ENCODE measurements around the gene PHYHIPL. TPM values are rescaled to one million over a fixed set of nuclear protein-coding genes. Genes with fewer than 3 reads are reported as not detected.

Gene PHYHIPL
- total and polyA plus RNA-seq, 5 experiments from 2014 or later: not detected

DNA sequence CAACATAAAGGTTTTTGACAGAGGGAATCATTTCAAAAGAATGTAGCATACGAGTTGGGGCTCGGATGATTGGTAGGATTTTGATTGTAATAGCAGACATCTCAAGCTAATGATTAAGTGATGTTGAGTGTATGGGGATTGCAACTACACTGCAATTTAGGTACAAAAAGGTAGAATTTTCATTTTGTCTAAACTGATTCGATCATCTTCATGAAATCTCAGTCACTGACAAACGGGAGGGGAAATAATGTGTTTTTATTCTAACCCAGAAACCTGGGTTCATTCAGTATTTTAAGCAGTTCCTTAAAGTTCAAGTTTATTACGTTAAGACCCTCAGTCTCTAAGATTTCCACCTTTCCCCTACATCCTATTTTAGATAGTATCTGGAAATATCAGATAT is 3.9 kb upstream of the PHYHIPL start:
- ATAC-seq (no peak), DNase-seq (no peak)
- Mint-ChIP-seq H3K36me3 (peaks cover 0 to 4% (median 0%) of the 10 kb centered on the region in 3 donors), H3K27ac (no peak overlapping the region), H3K4me3 (no peak overlapping the region), H3K9me3 (peaks cover 0 to 23% (median 10%) of the 10 kb centered on the region in 9 donors), H3K27me3 (peaks cover 16 to 28% (median 18%) of the 10 kb centered on the region in 5 donors), H3K4me1 (peaks cover 0 to 6% (median 2%) of the 10 kb centered on the region in 4 donors)
- POLR2A ChIA-PET: no interaction called here

DNA sequence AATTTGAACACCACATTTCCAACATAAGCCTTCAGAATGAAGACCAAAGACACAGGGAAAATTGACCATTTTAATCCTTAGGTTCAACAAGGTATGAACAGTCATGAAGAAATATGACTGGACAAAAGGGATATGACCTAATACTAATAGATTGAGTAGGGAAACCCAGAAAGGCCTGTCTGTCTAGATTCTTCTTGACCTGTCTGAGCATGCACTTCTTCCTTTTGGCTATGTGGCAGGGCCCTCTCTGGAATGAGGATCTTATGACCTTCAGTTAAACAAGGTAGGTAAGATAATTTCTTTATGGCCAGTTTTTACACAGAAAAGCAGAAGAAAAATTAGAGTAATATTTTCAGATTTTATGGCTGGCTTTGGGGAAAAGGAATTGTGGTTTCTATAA is 3.0 kb upstream of the PHYHIPL start:
- Mint-ChIP-seq H3K27ac (no peak overlapping the region), H3K4me3 (no peak overlapping the region), H3K9me3 (peaks cover 0 to 20% (median 8%) of the 10 kb centered on the region in 9 donors), H3K36me3 (peaks cover 0 to 7% (median 0%) of the 10 kb centered on the region in 3 donors), H3K27me3 (peaks cover 17 to 31% (median 20%) of the 10 kb centered on the region in 5 donors), H3K4me1 (peaks cover 0 to 6% (median 2%) of the 10 kb centered on the region in 4 donors)
- ATAC-seq (no peak), DNase-seq (no peak)
- POLR2A ChIA-PET: no interaction called here

DNA sequence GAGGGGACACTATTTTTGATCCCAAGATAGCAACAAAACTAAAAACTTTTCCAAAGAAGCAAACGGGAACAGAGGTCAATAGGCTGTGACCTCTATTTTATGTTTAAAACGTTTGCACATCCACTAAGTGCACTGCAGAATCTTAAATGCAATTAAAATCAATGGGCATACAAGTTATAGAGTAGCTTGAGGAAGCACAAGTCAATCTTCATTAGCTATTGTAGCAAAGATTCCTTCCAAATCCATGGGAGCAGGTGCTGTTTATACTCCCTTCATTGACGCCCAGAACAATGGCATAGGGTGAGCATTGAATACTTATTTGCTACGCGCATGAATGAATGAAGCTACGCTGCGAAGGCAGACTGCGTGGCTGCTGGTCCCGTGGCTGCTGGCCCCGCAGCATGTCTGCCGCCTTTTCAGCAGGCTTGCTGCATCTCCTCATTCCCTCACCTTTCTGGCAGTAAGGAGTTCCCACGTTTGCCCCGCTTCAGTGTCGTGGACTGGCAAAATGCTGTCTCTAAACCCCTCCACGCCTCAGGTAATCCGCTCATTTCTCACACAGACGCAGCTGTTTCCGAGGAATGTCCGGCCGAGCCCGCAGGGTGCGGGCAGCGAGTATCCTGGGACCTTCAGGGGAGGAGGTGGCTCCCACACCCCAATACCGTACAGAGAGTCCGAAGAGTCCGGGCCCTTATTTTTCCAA is 754 bp upstream of the PHYHIPL start:
- Mint-ChIP-seq H3K36me3 (peaks cover 0 to 7% (median 0%) of the 10 kb centered on the region in 3 donors), H3K4me1 (peaks cover 0 to 6% (median 2%) of the 10 kb centered on the region in 4 donors), H3K27me3 (peaks cover 17 to 31% (median 20%) of the 10 kb centered on the region in 5 donors), H3K27ac (no peak overlapping the region), H3K9me3 (peaks cover 0 to 10% (median 5%) of the 10 kb centered on the region in 9 donors), H3K4me3 (no peak overlapping the region)
- DNase-seq (no peak), ATAC-seq (no peak)
- POLR2A ChIA-PET: no interaction called here

DNA sequence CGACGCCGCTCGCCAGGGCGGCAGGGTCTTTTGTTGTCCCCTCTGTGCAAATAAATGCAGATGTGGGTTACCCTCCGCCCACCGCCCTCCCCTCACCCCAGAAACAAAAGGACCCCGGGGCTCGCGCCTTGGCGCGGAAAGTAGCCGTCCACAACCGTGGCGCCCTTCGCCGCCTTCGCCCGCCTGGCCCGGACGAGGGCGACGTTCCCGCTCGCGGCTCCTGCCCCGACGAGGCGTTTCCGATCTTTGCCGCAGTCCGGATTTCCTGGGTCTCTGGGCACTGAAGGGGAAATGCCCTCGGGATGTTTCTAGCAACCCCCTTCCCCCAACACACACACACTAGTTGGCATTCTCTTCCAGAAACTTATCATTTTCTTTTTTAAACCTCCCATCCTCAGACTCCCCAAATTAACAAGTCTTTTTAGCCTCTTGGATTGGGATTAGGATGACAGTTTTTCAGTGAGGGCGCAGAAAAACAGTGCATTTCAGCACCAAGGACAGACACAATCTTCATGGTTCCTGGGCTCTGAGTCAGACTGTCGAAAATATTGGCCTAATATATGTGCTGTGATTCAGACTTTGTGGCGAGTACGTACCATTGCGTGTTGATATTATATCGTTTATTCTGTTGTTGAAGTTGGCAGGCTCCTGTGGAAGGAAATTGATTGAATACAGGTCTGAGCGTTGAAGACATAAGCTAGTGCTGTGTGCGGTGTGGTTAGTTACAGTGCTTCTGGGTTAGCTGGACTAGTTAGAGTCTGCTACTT is 771 bp downstream of the PHYHIPL start:
- POLR2A ChIA-PET: no interaction called here
- H3K4me1 Mint-ChIP-seq: peaks cover 0 to 6% (median 2%) of the 10 kb centered on the region in 4 donors
- H3K27me3 Mint-ChIP-seq: peaks cover 17 to 31% (median 20%) of the 10 kb centered on the region in 5 donors
- peaks cover 0 to 10% (median 5%) of the 10 kb centered on the region in 9 donors for H3K9me3 Mint-ChIP-seq
- ATAC-seq: no peak
- no peak overlapping the region for H3K27ac Mint-ChIP-seq
- no peak overlapping the region for H3K4me3 Mint-ChIP-seq
- DNase-seq: no peak
- peaks cover 0 to 7% (median 0%) of the 10 kb centered on the region in 3 donors for H3K36me3 Mint-ChIP-seq

- H3K4me3 Mint-ChIP-seq: no peak overlapping the region
- ATAC-seq (no peak), DNase-seq (no peak)
- H3K4me1 Mint-ChIP-seq: peaks cover 0 to 6% (median 2%) of the 10 kb centered on the region in 4 donors
- peaks cover 0 to 10% (median 5%) of the 10 kb centered on the region in 9 donors for H3K9me3 Mint-ChIP-seq
- peaks cover 17 to 31% (median 20%) of the 10 kb centered on the region in 5 donors for H3K27me3 Mint-ChIP-seq
- peaks cover 0 to 7% (median 0%) of the 10 kb centered on the region in 3 donors for H3K36me3 Mint-ChIP-seq
- no peak overlapping the region for H3K27ac Mint-ChIP-seq
- POLR2A ChIA-PET: no interaction called here
Measured at GRCh38 chr10:59177836-59178235, 1.4 kb downstream of the PHYHIPL start.

DNA sequence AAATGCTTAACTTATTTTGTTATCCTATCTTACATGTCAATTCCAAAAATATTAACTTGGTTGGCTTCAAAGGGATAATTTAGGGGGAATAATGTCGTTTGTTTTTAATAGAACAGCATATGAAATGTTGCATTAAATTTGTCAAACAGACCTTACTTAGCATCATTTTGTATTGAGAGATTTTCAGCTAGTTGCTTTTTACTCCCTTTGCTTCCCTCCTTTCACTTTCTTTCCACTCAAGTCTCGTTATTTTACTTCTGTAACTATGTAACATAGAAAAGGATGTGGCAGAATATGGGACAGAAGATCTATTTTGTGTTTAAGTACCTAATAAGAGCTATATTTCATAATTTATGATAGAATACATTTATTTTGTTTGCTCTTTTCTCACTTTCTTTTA is 2.6 kb downstream of the PHYHIPL start:
- no peak for DNase-seq
- H3K27ac Mint-ChIP-seq: no peak overlapping the region
- no peak overlapping the region for H3K4me3 Mint-ChIP-seq
- no peak for ATAC-seq
- POLR2A ChIA-PET: no interaction called here
- H3K36me3 Mint-ChIP-seq: peaks cover 0 to 7% (median 0%) of the 10 kb centered on the region in 3 donors
- peaks cover 0 to 10% (median 4%) of the 10 kb centered on the region in 9 donors for H3K9me3 Mint-ChIP-seq
- peaks cover 12 to 30% (median 18%) of the 10 kb centered on the region in 5 donors for H3K27me3 Mint-ChIP-seq
- H3K4me1 Mint-ChIP-seq: peaks cover 0 to 6% (median 2%) of the 10 kb centered on the region in 4 donors

DNA sequence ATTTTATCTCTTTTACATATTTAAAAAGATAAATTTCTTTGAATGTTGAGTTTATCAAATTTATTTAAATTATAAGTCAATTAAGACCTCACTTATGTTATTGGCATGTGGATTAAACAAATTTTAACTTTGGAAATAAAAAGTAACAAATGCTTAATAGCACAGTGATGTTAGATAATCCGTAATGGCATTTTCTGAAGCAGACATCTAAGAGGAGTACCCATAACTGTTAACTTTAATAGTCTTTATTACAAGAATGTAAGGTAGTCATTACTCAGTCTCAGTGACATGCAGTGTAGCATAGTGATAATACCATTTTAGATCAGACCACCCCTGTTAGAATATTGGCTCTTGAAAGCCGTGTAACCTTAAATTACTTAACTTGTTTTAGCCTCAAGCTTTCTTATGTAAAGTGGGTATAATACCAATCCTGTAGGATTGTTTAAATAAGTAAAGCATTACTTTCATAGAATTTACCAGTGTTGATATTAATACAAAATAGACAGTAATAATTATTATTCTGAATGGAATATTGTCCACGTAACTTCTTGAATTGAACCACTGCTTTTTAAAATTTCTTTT is 4.3 kb downstream of the PHYHIPL start:
- H3K36me3 Mint-ChIP-seq: peaks cover 0 to 7% (median 0%) of the 10 kb centered on the region in 3 donors
- POLR2A ChIA-PET: no interaction called here
- peaks cover 8 to 17% (median 12%) of the 10 kb centered on the region in 5 donors for H3K27me3 Mint-ChIP-seq
- no peak overlapping the region for H3K27ac Mint-ChIP-seq
- DNase-seq (no peak), ATAC-seq (no peak)
- H3K4me1 Mint-ChIP-seq: peaks cover 0 to 6% (median 2%) of the 10 kb centered on the region in 4 donors
- H3K9me3 Mint-ChIP-seq: peaks cover 0 to 9% (median 2%) of the 10 kb centered on the region in 9 donors
- H3K4me3 Mint-ChIP-seq: no peak overlapping the region

GRCh38 chr10:59181668-59182067 is 5.2 kb downstream of the PHYHIPL start:
- H3K27ac Mint-ChIP-seq: no peak overlapping the region
- DNase-seq: no peak
- H3K36me3 Mint-ChIP-seq: peaks cover 0 to 7% (median 0%) of the 10 kb centered on the region in 3 donors
- H3K27me3 Mint-ChIP-seq: peaks cover 6 to 11% (median 9%) of the 10 kb centered on the region in 5 donors
- H3K4me1 Mint-ChIP-seq: peaks cover 0 to 6% (median 2%) of the 10 kb centered on the region in 4 donors
- H3K9me3 Mint-ChIP-seq: peaks cover 0 to 9% (median 2%) of the 10 kb centered on the region in 9 donors
- no peak for ATAC-seq
- H3K4me3 Mint-ChIP-seq: no peak overlapping the region
- POLR2A ChIA-PET: no interaction called here

GRCh38 chr10:59190332-59190731 is 13.9 kb downstream of the PHYHIPL start:
- DNase-seq: no peak
- Mint-ChIP-seq H3K4me3 (no peak overlapping the region), H3K9me3 (peaks cover 0 to 8% (median 0%) of the 10 kb centered on the region in 9 donors), H3K27ac (no peak overlapping the region), H3K27me3 (no peaks in the 10 kb centered on the region), H3K36me3 (no peaks in the 10 kb centered on the region), H3K4me1 (no peaks in the 10 kb centered on the region)
- no peak for ATAC-seq
- POLR2A ChIA-PET: no interaction called here

GRCh38 chr10:59206204-59206720 is 29.8 kb downstream of the PHYHIPL start:
- Mint-ChIP-seq H3K27me3 (peaks cover 0 to 5% (median 0%) of the 10 kb centered on the region in 5 donors), H3K4me1 (no peaks in the 10 kb centered on the region), H3K27ac (no peak overlapping the region), H3K4me3 (no peak overlapping the region), H3K9me3 (peaks cover 0 to 15% (median 4%) of the 10 kb centered on the region in 9 donors), H3K36me3 (no peaks in the 10 kb centered on the region)
- DNase-seq (no peak), ATAC-seq (no peak)
- POLR2A ChIA-PET: no interaction called here

- Mint-ChIP-seq H3K9me3 (peaks cover 0 to 5% (median 2%) of the 10 kb centered on the region in 9 donors), H3K36me3 (no peaks in the 10 kb centered on the region), H3K4me1 (no peaks in the 10 kb centered on the region), H3K27me3 (no peaks in the 10 kb centered on the region), H3K4me3 (no peak overlapping the region), H3K27ac (no peak overlapping the region)
- ATAC-seq: no peak
- no peak for DNase-seq
- POLR2A ChIA-PET: no interaction called here
Measured at GRCh38 chr10:59212301-59212798, 35.9 kb downstream of the PHYHIPL start.

GRCh38 chr10:59214160-59214559 is 37.7 kb downstream of the PHYHIPL start:
- ATAC-seq (no peak), DNase-seq (no peak)
- H3K4me3 Mint-ChIP-seq: no peak overlapping the region
- no peaks in the 10 kb centered on the region for H3K9me3 Mint-ChIP-seq
- H3K4me1 Mint-ChIP-seq: no peaks in the 10 kb centered on the region
- no peak overlapping the region for H3K27ac Mint-ChIP-seq
- POLR2A ChIA-PET: no interaction called here
- no peaks in the 10 kb centered on the region for H3K27me3 Mint-ChIP-seq
- H3K36me3 Mint-ChIP-seq: no peaks in the 10 kb centered on the region
